Fibroblast of villous mesenchyme (primary cell): ENCODE measurements around the gene FCSK. TPM values are rescaled to one million over a fixed set of nuclear protein-coding genes. Genes with fewer than 3 reads are reported as not detected.

Source experiments
- DNase-seq: peaks from one replicate; pipeline ENCODE4 v3.0.0-alpha.2; 2010; ENCODE audit warnings: low read depth
- H3K4me3 ChIP-seq: 2 replicates; pipeline ENCODE4 v1.5.1; 2011; ENCODE audit warnings: low read depth, mild to moderate bottlenecking, low read length
- total RNA-seq: library from RNA; depleted of rRNA; stranded (reverse); fragments of >200 nt; gene quantifications from 2 replicates; pipeline ENCODE4 v1.2.3, GENCODE V29; 2012
- TF ChIP-seq, protein P1 (sequence below): IDR thresholded peaks from 2 replicates; pipeline ENCODE4 v1.5.1; 2012; ENCODE audit warnings: low read depth, mild to moderate bottlenecking, low read length; ENCODE audit not compliant: insufficient read depth

FCSK gene
- total RNA-seq, 1 donor: 9.5 TPM

DNA sequence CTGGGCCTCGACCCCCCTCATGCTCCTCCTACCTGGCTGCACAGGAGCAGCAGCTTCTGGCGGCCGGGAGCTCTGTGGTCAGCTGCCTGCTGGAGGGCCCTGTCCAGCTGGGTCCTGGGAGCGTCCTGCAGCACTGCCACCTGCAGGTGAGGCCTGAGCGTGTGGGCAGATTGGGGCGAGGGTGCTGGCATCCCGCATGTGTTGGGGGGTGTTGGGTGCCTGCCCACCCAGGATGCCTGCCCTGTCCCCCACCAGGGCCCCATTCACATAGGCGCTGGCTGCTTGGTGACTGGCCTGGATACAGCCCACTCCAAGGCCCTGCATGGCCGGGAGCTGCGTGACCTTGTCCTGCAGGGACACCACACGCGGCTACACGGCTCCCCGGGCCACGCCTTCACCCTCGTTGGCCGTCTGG is 16.5 kb downstream of the FCSK start:
- TF ChIP-seq, protein P1, sequence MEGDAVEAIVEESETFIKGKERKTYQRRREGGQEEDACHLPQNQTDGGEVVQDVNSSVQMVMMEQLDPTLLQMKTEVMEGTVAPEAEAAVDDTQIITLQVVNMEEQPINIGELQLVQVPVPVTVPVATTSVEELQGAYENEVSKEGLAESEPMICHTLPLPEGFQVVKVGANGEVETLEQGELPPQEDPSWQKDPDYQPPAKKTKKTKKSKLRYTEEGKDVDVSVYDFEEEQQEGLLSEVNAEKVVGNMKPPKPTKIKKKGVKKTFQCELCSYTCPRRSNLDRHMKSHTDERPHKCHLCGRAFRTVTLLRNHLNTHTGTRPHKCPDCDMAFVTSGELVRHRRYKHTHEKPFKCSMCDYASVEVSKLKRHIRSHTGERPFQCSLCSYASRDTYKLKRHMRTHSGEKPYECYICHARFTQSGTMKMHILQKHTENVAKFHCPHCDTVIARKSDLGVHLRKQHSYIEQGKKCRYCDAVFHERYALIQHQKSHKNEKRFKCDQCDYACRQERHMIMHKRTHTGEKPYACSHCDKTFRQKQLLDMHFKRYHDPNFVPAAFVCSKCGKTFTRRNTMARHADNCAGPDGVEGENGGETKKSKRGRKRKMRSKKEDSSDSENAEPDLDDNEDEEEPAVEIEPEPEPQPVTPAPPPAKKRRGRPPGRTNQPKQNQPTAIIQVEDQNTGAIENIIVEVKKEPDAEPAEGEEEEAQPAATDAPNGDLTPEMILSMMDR: peak; percentile 56
- no peak overlapping the region for H3K4me3 ChIP-seq
- peak; percentile 39 for DNase-seq

GRCh38 chr16:70472786-70473433 is 18.5 kb downstream of the FCSK start:
- H3K4me3 ChIP-seq: no peak overlapping the region
- no peak for DNase-seq
- TF ChIP-seq, protein P1: no peak

DNA sequence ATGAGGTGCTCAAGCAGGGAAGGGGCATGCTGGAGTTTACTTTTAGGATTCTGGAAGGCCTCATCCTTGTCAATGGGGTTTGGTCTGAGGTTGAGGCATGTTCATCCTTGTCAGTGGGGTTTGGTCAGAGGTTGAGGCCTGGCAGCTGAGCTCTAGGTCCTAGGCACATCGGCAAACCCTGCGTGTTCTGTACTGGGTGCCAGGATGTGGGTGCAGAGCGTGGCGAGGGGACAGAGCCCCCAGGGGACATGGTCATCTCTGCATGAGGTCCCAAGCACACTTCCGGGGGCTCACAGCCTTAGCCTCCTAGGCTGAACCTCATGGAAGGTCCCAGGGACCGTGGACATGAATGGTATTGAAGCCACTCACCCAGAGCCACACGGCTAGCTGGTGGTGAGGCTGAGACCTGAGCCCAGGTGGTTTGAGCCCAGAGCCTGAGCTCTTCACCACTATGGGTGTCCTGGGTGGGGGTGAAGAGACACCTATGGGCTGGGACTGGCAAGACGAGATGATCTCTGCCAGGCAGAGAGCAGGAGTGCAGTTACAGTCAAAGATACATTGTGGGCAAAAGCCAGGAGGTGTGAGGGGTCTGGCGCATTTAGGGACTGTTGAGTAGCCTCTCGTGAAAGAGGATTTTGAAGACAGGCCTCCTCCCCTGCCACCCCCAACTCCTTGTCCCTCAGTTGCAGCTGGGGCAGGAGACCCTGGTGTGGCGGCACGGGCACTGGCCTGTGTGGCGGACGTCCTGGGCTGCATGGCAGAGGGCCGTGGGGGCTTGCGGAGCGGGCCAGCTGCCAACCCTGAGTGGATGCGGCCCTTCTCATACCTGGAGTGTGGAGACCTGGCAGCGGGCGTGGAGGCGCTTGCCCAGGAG is 19.3 kb downstream of the FCSK start:
- H3K4me3 ChIP-seq: no peak overlapping the region
- no peak for DNase-seq
- TF ChIP-seq, protein P1: no peak

GRCh38 chr16:70474320-70475053 is 20.1 kb downstream of the FCSK start:
- TF ChIP-seq, protein P1: no peak
- no peak overlapping the region for H3K4me3 ChIP-seq
- no peak for DNase-seq

DNA sequence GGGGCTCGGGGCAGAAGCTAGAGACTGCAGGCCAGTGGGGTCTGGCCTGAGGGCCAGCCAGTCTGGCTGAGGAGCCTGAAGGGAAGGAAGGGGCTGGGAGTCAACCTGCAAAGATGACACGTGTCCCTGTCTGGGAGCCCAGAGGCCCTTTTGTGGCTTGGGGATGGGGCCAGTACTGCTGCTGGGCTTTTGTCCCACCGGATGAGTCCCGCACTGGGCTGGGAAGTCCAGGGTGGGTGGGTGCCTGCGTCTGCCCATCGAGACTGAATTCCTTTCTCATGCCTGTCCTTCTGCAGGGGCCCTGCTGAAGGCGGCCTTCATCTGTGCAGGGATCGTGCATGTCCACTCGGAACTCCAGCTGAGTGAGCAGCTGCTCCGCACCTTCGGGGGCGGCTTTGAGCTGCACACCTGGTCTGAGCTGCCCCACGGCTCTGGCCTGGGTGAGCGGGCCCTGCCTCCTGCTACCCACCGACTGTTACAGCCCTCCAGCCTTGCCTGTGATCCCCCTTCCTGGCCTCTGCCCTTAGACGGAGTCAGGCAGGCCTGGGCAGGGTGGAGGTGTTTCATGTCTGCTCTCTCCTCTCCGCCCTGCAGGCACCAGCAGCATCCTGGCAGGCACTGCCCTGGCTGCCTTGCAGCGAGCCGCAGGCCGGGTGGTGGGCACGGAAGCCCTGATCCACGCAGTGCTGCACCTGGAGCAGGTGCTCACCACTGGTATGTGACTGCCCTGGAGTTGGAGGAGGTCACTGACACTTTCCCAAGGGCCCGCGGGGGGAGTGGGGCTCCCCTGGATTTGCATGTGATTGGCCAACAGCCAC is 20.9 kb downstream of the FCSK start:
- TF ChIP-seq, protein P1: no peak
- DNase-seq: no peak
- no peak overlapping the region for H3K4me3 ChIP-seq
